ENCODE measurements around the gene DLEC1. TPM values are rescaled to one million over a fixed set of nuclear protein-coding genes. Genes with fewer than 3 reads are reported as not detected.

DLEC1 gene
- total and polyA plus RNA-seq, 11 donors = 0.06 to 1.3 (median 0.16) TPM; not detected in 1

GRCh38 chr3:38163117-38163840 lies 124.3 kb downstream of the DLEC1 start:
- H3K9me3 ChIP-seq = no peaks in the 10 kb centered on the region
- ATAC-seq = no peak
- peaks cover 0 to 26% (median 15%) of the 10 kb centered on the region in 12 donors for H3K4me1 ChIP-seq
- no peaks in the 10 kb centered on the region for H3K27me3 ChIP-seq
- peak overlapping the region in 1 of 12 donors; percentile 89 for H3K27ac ChIP-seq
- no peak overlapping the region for H3K4me3 ChIP-seq
- no peak for TF ChIP-seq POLR2A (IDR thresholded peaks at IDR 0.05)
- no peak for TF ChIP-seq CTCF (IDR thresholded peaks at IDR 0.05)
- WGBS, 4 donors = 93 to 95% (median 94%) methylated on average over 12 of the region's 12 CpGs
- intact Hi-C loops (cut with DNase I) = no loop called here
- no peak for DNase-seq
- H3K36me3 ChIP-seq = no peaks in the 10 kb centered on the region

GRCh38 chr3:38163841-38164642 lies 125.0 kb downstream of the DLEC1 start:
- Histone ChIP-seq H3K27me3 (no peaks in the 10 kb centered on the region), H3K36me3 (no peaks in the 10 kb centered on the region), H3K9me3 (no peaks in the 10 kb centered on the region), H3K4me3 (peak overlapping the region; percentile 10 to 99 (median 89)), H3K4me1 (peaks cover 0 to 32% (median 15%) of the 10 kb centered on the region in 12 donors), H3K27ac (peak overlapping the region; percentile 89 to 99 (median 97))
- 72 to 74% (median 74%) methylated on average over 24 of the region's 24 CpGs for WGBS, 4 donors
- DNase-seq (no peak), ATAC-seq (no peak)
- TF ChIP-seq CTCF (IDR thresholded peaks at IDR 0.05) (no peak), POLR2A (IDR thresholded peaks at IDR 0.05) (no peak)
- intact Hi-C loops (cut with DNase I) = loop anchor here in 3 of 10 donors (2.0 kb wide), 2 partner anchors 25 to 27 kb away; partner anchors contain the start of genes ACAA1 (in 2 of the 3) and MYD88 (in 1 of the 3)

GRCh38 chr3:38164643-38164951 lies 125.6 kb downstream of the DLEC1 start:
- peaks cover 0 to 35% (median 15%) of the 10 kb centered on the region in 12 donors for H3K4me1 ChIP-seq
- peak overlapping the region; percentile 89 to 99 (median 97) for H3K27ac ChIP-seq
- peak overlapping the region; percentile 10 to 99 (median 89) for H3K4me3 ChIP-seq
- intact Hi-C loops (cut with DNase I) = loop anchor here in 3 of 10 donors (2.0 kb wide), 2 partner anchors 26 to 28 kb away; partner anchors contain the start of genes ACAA1 (in 2 of the 3) and MYD88 (in 1 of the 3)
- DNase-seq = no peak
- H3K36me3 ChIP-seq = no peaks in the 10 kb centered on the region
- H3K9me3 ChIP-seq = no peaks in the 10 kb centered on the region
- TF ChIP-seq CTCF (IDR thresholded peaks at IDR 0.05) (peak in 2 of 12 donors; percentile 3 to 11), POLR2A (IDR thresholded peaks at IDR 0.05) (peak in 1 of 2 donors; percentile 34)
- no peaks in the 10 kb centered on the region for H3K27me3 ChIP-seq
- 1 to 6% (median 3%) methylated on average over 17 of the region's 17 CpGs for WGBS, 4 donors
- no peak for ATAC-seq
